Activated naive CD8-positive, alpha-beta T cell treated with anti-CD3 and anti-CD28 coated beads for 36 hours (primary cell): ENCODE results near the gene PDZRN3. TPM values are rescaled to one million over a fixed set of nuclear protein-coding genes. Genes with fewer than 3 reads are reported as not detected.

Source experiments
- DNase-seq: peaks from one replicate; pipeline ENCODE4 v3.0.0; 2021
- H3K27ac Mint-ChIP-seq: one replicate; pipeline ENCODE4 v1.8.0; 2022; ENCODE audit warnings: mild to moderate bottlenecking, moderate library complexity, mixed read lengths
- H3K27me3 Mint-ChIP-seq: one replicate; pipeline ENCODE4 v1.8.0; 2022; ENCODE audit warnings: mild to moderate bottlenecking, mixed read lengths
- H3K36me3 Mint-ChIP-seq: one replicate; pipeline ENCODE4 v1.8.0; 2021; ENCODE audit warnings: mild to moderate bottlenecking, mixed read lengths
- H3K4me1 Mint-ChIP-seq: one replicate; pipeline ENCODE4 v1.8.0; 2021; ENCODE audit warnings: mixed read lengths
- H3K4me3 Mint-ChIP-seq: one replicate; pipeline ENCODE4 v1.8.0; 2022; ENCODE audit warnings: mild to moderate bottlenecking, moderate library complexity, mixed read lengths
- H3K9me3 Mint-ChIP-seq: one replicate; pipeline ENCODE4 v1.8.0; 2022; ENCODE audit warnings: mixed read lengths
- total RNA-seq, 2 experiments: library from RNA; stranded (reverse); gene quantifications; one replicate each; pipeline ENCODE4 v1.2.3, GENCODE V29; 2021

Gene PDZRN3
- total RNA-seq, 2 experiments from 2014 or later = not detected

DNA sequence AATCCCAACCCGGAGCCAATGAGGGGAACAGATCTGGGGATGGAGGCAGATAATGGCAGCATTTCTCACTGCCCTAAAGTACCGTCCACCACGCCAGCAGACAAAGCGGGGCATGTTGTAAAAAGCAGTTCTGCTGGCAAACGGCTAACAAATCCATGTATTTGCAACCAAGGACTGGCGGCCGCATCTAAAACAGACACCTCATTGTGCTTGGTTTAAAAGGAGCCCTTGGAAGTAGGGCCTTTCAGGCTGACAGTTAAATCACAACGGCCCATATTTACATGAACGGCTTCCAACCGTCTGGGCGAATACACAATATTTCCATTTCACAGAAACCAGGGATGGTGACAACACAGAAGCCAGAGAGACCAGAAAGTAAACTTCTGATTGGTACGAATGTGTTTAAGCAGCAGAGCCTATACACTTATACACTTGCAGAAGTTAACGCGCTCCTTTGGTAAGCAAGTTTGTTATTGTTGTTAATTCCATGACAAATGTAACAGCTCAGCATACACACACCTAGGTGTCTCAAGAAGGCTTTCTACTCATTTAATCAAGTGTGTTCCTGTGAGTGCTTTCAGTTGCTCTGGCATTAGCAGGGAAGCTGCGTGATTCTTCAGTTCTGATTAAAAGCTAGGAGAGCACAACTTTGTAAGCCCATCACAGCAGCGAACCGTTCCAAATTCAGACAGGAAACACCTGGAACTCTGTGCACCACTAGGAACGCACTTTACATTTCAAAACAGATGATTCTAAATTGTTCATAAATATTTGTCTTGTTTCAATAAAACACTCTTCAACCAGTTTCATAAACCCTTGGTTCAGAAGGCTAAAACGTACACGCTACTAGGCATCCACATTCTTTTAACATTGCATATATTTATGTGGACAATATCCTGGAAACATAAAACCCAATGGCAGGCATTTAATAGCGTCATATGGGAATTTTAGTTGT is 112.9 kb downstream of the PDZRN3 start:
- peaks cover 5% of the 10 kb centered on the region for H3K27me3 Mint-ChIP-seq
- H3K36me3 Mint-ChIP-seq = no peaks in the 10 kb centered on the region
- no peak overlapping the region for H3K27ac Mint-ChIP-seq
- DNase-seq = no peak
- H3K4me1 Mint-ChIP-seq = no peaks in the 10 kb centered on the region
- H3K9me3 Mint-ChIP-seq = no peaks in the 10 kb centered on the region
- H3K4me3 Mint-ChIP-seq = no peak overlapping the region

DNA sequence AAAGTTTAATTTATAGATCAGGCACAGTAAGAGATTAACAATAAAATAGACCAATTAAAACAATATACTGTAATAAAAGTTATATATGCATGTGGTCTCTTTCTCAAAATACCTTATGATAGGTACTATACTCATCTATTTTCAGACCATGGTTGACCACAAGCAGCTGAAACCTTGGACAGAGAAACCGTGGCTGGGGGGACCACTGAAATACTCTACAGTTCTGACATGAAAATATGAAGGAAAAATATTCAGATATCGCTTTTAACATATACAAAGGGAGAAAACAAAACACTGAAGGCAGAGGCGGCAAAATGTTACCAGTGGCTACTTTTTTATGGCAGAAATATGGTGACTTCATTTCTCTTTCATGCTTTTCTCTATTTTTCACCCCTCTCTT is 114.0 kb downstream of the PDZRN3 start:
- no peaks in the 10 kb centered on the region for H3K9me3 Mint-ChIP-seq
- no peaks in the 10 kb centered on the region for H3K36me3 Mint-ChIP-seq
- DNase-seq = no peak
- no peak overlapping the region for H3K27ac Mint-ChIP-seq
- peaks cover 8% of the 10 kb centered on the region for H3K27me3 Mint-ChIP-seq
- no peak overlapping the region for H3K4me3 Mint-ChIP-seq
- H3K4me1 Mint-ChIP-seq = no peaks in the 10 kb centered on the region

DNA sequence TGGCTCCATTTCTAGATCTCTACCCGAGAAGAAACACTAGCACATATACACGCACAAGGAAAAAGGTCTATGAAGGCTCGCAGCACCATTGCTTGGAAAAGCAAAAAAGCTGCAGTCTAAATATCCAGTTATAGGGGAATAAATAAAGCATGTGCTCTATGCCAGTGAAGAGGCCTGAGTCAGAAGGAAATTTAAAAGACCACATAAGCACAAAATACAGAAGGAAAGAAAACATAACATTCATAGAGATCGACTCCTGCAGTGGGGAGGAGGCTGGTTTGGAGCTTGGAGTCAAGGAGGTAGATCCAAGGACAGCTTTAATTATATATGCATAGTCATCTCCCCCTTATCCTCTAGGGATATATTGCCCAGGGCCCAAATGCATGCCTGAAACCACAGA is 114.4 kb downstream of the PDZRN3 start:
- DNase-seq = no peak
- Mint-ChIP-seq H3K27me3 (peaks cover 9% of the 10 kb centered on the region), H3K4me3 (no peak overlapping the region), H3K4me1 (no peaks in the 10 kb centered on the region), H3K27ac (no peak overlapping the region), H3K36me3 (no peaks in the 10 kb centered on the region), H3K9me3 (no peaks in the 10 kb centered on the region)

DNA sequence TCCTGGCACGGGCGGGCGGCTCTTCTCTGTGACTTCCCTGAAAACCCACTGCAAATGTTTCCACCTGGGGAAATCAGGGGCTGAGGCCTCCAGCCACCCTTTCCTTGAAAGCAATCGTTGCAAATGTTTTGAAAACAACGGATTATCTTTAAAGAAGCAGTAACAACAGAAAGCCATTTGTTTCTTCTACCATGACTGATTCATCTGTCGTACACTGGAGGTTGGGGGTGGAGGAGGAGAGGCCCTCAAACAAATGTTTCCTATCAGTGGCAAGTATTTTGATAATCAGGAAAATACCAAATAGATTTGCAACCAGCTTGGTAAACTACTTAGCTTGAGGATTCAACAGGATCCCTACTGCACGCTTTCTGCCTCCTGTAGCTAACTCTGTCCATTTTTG is 114.9 kb downstream of the PDZRN3 start:
- Mint-ChIP-seq H3K4me3 (no peak overlapping the region), H3K9me3 (no peaks in the 10 kb centered on the region), H3K27me3 (peaks cover 9% of the 10 kb centered on the region), H3K36me3 (no peaks in the 10 kb centered on the region), H3K4me1 (no peaks in the 10 kb centered on the region), H3K27ac (no peak overlapping the region)
- DNase-seq = no peak

DNA sequence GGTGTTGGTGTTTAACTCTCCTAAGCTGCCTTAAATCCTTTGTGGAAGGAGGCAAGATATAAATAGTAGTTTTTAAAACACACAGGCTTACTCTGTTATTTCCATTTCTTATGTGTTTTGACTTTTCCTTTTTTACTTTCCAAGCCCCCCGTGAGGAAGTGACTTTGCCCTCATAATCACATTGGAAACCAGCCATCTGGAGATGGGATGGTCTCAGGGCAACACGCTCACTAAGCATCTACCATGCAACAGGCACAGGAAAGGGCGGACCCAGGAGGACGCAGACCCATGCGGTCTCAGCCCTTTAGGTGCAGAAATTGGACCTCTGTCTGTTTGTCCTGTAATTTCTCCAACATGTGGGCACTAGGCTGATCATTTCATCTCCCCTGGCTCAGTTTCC is 115.7 kb downstream of the PDZRN3 start:
- Mint-ChIP-seq H3K27ac (no peak overlapping the region), H3K4me3 (no peak overlapping the region), H3K9me3 (no peaks in the 10 kb centered on the region), H3K36me3 (no peaks in the 10 kb centered on the region), H3K27me3 (peaks cover 9% of the 10 kb centered on the region), H3K4me1 (no peaks in the 10 kb centered on the region)
- no peak for DNase-seq

DNA sequence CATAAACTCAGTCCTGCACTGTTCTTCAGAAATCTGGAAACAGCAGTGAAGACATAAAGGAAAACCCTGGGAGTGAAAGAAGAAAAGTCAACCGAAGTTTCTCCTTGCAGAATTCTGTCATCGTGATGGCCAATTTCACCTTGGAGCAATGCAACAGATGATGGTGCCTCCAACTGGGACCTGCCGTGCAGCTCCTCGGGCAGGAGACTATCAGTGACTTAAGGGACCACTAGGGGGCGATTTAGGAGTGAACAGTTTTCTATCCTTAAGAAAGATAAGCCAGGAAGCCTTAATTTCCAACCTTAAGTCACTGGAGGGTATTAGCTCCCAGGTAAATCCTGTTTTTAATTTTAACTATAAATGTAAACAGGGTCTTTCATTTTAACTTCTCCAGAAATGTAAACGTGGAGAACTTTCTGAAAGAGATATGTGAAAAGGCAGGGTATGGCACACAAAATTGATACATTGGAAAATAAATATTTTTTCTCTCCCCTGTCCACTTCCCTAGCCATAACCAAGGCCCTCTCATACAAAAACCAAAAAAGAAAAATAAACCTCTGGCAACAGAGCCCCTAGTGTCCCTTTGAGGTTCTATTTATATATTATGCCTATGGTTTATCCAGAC is 116.3 kb downstream of the PDZRN3 start:
- H3K9me3 Mint-ChIP-seq = no peaks in the 10 kb centered on the region
- peak; percentile 4 for DNase-seq
- H3K27ac Mint-ChIP-seq = no peak overlapping the region
- no peaks in the 10 kb centered on the region for H3K4me1 Mint-ChIP-seq
- peaks cover 9% of the 10 kb centered on the region for H3K27me3 Mint-ChIP-seq
- H3K36me3 Mint-ChIP-seq = no peaks in the 10 kb centered on the region
- H3K4me3 Mint-ChIP-seq = no peak overlapping the region

DNA sequence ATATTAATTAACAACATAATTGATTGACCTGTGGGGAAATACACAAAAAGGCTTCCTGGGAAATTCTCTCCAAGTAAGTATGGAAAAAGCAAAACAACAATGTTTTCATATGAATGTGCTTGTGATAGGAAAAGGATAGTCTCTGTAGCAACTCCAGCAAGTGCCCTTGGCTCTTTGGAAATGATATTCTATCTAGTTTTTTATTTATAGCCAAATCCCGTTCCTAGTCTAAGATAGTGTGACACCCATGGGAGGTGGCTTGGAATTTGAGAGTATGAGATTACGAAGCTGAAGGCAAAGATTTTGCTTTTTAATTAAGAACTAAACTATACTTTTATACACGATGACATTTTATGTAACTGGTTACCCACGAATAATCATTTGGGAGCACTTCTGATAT is 119.9 kb downstream of the PDZRN3 start:
- peaks cover 24% of the 10 kb centered on the region for H3K27me3 Mint-ChIP-seq
- DNase-seq = no peak
- no peak overlapping the region for H3K4me3 Mint-ChIP-seq
- H3K4me1 Mint-ChIP-seq = no peaks in the 10 kb centered on the region
- no peaks in the 10 kb centered on the region for H3K36me3 Mint-ChIP-seq
- H3K27ac Mint-ChIP-seq = no peak overlapping the region
- no peaks in the 10 kb centered on the region for H3K9me3 Mint-ChIP-seq

DNA sequence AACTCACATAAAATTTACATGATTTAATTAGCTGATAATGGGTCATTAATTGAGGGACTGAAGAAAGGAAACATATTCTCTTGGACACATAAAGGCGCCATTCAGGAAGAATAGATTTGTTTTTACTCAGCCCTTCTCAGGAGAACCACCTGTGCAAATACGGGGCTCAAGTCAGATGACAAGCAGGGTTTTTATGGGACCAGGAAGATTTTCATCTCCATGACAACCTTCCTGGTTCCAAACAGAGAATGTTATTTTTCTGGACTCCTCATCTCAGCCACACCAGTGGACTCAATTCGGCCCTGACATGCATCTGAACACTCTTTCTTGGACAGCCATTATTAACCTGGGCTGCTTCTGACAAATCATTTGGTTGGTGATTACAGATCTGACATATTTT is 120.5 kb downstream of the PDZRN3 start:
- Mint-ChIP-seq H3K4me3 (no peak overlapping the region), H3K4me1 (no peaks in the 10 kb centered on the region), H3K27me3 (peaks cover 24% of the 10 kb centered on the region), H3K27ac (no peak overlapping the region), H3K36me3 (no peaks in the 10 kb centered on the region), H3K9me3 (no peaks in the 10 kb centered on the region)
- no peak for DNase-seq

DNA sequence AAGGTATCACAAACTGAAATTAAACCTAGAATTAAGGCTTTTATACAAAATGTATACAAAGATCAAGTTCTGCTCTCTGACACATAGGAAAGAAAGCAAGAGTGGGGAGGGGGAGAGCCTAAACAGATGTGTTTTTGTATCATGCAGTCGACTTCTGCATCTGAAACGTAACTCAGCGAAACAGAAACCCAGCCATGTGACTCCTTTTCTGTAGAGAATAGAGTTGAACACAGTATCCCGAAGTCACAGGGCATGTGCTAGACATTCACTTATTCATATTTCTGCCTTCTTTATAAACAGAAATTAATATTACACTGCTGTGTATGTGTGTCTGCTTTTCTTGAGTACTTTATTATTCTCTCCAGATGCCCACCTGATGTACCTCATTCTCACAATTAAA is 121.0 kb downstream of the PDZRN3 start:
- no peak for DNase-seq
- H3K9me3 Mint-ChIP-seq = no peaks in the 10 kb centered on the region
- H3K4me1 Mint-ChIP-seq = no peaks in the 10 kb centered on the region
- no peak overlapping the region for H3K27ac Mint-ChIP-seq
- peaks cover 24% of the 10 kb centered on the region for H3K27me3 Mint-ChIP-seq
- no peaks in the 10 kb centered on the region for H3K36me3 Mint-ChIP-seq
- H3K4me3 Mint-ChIP-seq = no peak overlapping the region

DNA sequence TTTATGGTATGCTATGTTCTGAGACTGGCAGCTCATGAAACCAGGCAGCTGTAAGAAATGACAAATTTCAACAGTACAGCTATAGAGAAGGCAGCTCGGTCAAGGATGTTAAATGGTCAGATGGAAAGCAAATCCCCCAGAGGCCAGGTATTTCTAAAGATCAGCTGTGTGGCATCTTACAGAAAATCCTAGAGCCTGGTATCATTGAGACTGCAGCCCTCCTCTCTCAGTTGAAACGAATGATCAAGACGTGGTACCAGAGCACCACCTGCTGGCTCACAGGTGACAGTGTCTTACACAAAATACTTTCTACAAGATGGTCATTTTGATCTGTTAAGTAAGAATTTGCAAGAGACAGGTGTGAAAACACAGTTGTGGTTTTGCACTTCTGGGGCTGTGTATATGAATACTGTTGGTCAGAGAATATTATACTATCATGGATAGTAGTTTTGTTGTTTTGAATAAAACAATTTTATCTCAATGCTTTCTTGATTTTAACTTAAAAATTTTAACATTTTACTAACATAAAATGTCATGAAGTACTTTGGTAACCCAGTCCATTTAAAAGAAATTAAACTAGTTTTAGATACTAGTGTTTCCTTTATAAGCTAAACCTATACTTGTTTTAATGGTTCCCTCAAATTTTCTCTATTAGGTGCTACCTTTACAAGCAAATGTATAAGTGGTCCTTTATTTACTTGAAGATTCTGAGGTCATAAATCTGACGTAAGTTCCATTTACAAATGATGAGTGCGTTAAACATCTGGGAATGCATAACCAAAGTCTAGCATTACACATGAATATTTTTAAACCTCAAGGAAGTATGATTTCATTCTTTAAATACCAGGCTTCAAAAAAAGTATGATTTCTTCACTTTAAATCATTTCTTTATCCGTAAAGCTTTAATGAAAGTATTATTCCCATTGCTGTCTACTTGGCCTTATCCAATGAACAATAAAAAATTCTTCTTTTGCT is 121.8 kb downstream of the PDZRN3 start:
- H3K27ac Mint-ChIP-seq = no peak overlapping the region
- no peaks in the 10 kb centered on the region for H3K9me3 Mint-ChIP-seq
- H3K4me3 Mint-ChIP-seq = no peak overlapping the region
- peak; percentile 32 for DNase-seq
- no peaks in the 10 kb centered on the region for H3K4me1 Mint-ChIP-seq
- H3K36me3 Mint-ChIP-seq = no peaks in the 10 kb centered on the region
- H3K27me3 Mint-ChIP-seq = peaks cover 20% of the 10 kb centered on the region

DNA sequence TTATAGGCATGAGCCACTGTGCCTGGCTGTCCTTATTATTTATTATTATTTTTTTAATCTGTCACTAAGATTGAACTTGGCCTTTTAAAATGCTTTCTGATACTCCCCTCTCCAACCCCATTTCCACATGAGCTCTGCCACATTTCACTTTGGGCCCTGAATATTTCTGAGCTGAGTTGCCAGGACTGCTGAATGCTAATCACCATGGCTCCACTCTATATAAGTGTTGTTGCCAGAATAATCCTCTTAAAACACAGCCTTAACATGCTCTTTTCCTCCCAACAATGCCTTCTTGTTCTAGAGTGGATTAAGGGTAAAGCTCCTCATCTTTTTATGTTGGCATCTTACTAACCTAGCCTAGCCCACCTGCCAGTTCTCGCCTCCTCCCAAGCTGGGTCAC is 124.4 kb downstream of the PDZRN3 start:
- H3K4me3 Mint-ChIP-seq = no peak overlapping the region

DNA sequence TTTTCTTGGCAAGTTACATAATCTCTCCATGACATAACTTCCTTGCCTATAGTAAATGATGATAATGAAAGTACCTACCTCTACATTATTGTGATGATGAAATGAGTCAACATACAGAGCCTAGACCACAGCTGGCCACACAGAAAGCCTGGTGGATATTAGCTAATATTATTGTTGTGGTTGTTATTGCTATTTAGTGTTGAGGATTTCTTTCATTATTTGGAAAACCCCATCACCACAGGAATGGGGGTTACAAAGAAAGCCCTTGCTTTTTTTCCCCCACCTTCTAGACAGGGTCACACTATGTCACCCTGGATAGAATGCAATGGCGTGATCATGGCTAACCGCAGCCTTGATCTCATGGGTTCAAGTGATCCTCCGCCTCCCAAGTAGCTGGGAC is 125.0 kb downstream of the PDZRN3 start:
- no peak for DNase-seq
- peaks cover 21% of the 10 kb centered on the region for H3K27me3 Mint-ChIP-seq
- no peaks in the 10 kb centered on the region for H3K9me3 Mint-ChIP-seq
- no peak overlapping the region for H3K4me3 Mint-ChIP-seq
- H3K4me1 Mint-ChIP-seq = no peaks in the 10 kb centered on the region
- H3K36me3 Mint-ChIP-seq = no peaks in the 10 kb centered on the region
- H3K27ac Mint-ChIP-seq = no peak overlapping the region

More for the DNA sequence above, 124.4 kb downstream of the PDZRN3 start:
- peaks cover 20% of the 10 kb centered on the region for H3K27me3 Mint-ChIP-seq
- H3K4me1 Mint-ChIP-seq = no peaks in the 10 kb centered on the region
- no peaks in the 10 kb centered on the region for H3K36me3 Mint-ChIP-seq
- no peak overlapping the region for H3K27ac Mint-ChIP-seq
- no peaks in the 10 kb centered on the region for H3K9me3 Mint-ChIP-seq
- DNase-seq = no peak

DNA sequence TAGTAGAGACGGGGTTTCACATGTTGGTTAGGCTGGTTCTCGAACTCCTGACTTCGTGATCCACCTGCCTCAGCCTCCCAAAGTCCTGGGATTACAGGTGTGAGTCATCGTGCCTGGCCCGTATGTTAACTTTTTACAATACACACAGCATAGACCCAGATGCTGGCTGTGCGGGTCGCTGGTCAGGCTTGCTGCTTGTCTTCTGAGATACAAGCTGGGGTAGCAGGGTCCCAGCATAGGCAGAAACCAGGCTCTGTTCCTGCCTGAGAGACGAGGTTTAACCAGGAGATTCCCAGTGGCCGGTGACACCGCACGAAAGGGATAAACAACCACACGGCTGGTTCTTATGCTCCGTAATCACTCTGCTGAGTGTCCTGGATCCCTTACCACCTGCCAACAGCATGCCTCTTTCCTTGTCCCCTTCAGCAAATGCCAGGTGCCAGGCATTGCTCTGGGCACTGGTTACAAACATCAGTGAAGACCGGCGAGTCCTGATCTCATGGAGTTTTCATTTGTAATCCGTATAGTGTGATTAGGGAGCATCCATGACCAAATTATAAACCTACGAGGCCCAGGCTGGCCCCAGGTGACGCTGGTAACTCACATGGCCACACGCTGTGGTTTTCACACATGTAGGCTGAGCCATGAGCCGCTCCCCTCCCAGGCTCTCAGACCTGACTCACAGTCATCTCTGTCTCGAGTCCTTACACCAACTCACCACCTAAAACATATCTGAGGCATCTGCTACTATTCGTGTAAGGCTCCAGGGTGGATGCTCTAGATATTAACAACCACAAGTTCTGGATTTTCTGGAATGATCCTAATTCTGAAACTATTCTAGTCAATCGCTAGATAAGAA is 125.7 kb downstream of the PDZRN3 start:
- Mint-ChIP-seq H3K9me3 (no peaks in the 10 kb centered on the region), H3K36me3 (no peaks in the 10 kb centered on the region), H3K27me3 (peaks cover 21% of the 10 kb centered on the region), H3K4me1 (no peaks in the 10 kb centered on the region), H3K4me3 (no peak overlapping the region), H3K27ac (no peak overlapping the region)
- no peak for DNase-seq

DNA sequence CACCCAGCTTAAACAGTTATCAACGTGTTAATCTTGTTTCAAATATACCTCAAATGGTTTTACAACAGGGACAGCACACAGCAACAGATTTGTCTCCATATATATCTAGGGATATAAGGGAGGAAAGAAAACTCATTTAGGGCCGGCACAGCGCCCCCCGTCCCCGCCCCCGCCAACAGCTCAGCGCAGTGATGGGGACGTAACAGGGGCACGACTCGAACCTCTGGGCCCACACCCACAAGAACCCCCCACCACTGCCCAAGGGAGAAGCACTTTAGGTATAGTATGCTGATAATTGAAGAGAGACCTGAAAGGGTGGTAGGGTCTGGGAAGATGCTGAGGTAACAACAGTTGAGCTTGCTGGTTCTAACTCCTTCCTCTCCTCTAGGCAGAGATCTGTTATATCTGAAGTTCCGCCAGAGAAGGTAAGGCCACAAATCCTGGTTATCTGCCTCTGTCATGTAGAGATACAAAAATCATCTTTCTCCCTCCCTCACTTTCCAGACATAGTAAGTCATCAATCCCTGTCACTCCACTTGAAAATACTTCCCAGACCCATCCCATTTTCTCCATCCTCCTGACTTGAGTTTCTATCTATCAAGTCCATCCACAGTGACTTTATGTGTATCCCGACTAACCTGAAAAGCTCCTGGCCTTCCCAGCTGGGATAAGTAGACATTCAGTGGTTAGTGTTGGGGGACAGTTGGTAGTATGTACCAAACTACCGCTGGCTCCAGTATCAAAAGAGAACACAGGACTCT is 126.9 kb downstream of the PDZRN3 start:
- H3K4me1 Mint-ChIP-seq = no peaks in the 10 kb centered on the region
- DNase-seq = no peak
- no peaks in the 10 kb centered on the region for H3K36me3 Mint-ChIP-seq

More for the DNA sequence above, 126.9 kb downstream of the PDZRN3 start:
- Mint-ChIP-seq H3K4me3 (no peak overlapping the region), H3K27ac (no peak overlapping the region), H3K9me3 (no peaks in the 10 kb centered on the region), H3K27me3 (peaks cover 21% of the 10 kb centered on the region)
